Activated T-cell treated with anti-CD3 and anti-CD28 coated beads, Interleukin-2, amount 50 U/mL, for 72 hours (primary cell): ENCODE results near the gene PCLAF. TPM values are rescaled to one million over a fixed set of nuclear protein-coding genes. Genes with fewer than 3 reads are reported as not detected.
A peak's percentile ranks its signal among the peaks of the same experiment; 100 is the strongest.
"Not testable (repeated sequence)": the region's sequence is repeated elsewhere in the genome, so short reads cannot be mapped to it uniquely, and the experiment has no call there.

Source experiments
- ATAC-seq, 2 donors: fragments of 150-1000 bp; cut with Tn5 transposase; replicated peaks in 1 of 2; 2 replicates each; pipeline ENCODE4 v1.10.0; 2021; ENCODE audit warnings: moderate library complexity in 2 of 2, mild to moderate bottlenecking in 1 of 2
- DNase-seq, 2 donors: peaks; one replicate each; pipeline ENCODE4 v3.0.0; 2021 to 2022; ENCODE audit warnings: mixed read lengths in 1 of 2
- H3K27ac Mint-ChIP-seq: one replicate; pipeline ENCODE4 v1.8.0; 2022; ENCODE audit warnings: mild to moderate bottlenecking, moderate library complexity, mixed read lengths
- H3K27me3 Mint-ChIP-seq: one replicate; pipeline ENCODE4 v1.8.0; 2022; ENCODE audit warnings: low read depth, mixed read lengths
- H3K36me3 Mint-ChIP-seq, 2 donors: one replicate each; pipeline ENCODE4 v1.8.0; 2022; ENCODE audit warnings: mixed read lengths in 2 of 2, mild to moderate bottlenecking in 1 of 2; ENCODE audit not compliant: insufficient read depth in 2 of 2
- H3K4me1 Mint-ChIP-seq: one replicate; pipeline ENCODE4 v1.8.0; 2022; ENCODE audit warnings: low read depth, mixed read lengths
- H3K4me3 Mint-ChIP-seq, 2 donors: one replicate each; pipeline ENCODE4 v1.8.0; 2022; ENCODE audit warnings: mild to moderate bottlenecking in 2 of 2, mixed read lengths in 2 of 2, moderate library complexity in 2 of 2
- H3K9me3 Mint-ChIP-seq, 2 donors: one replicate each; pipeline ENCODE4 v1.8.0; 2022; ENCODE audit warnings: mixed read lengths in 2 of 2
- total RNA-seq, 2 donors: library from RNA; stranded (reverse); gene quantifications; one replicate each; pipeline ENCODE4 v1.2.3, GENCODE V29; 2022

Gene PCLAF
- total RNA-seq, 2 donors from 2014 or later = 70.6 to 77.7 TPM

- no peaks in the 10 kb centered on the region for H3K9me3 Mint-ChIP-seq
- peak overlapping the region; percentile 95 for H3K27ac Mint-ChIP-seq
- peaks cover 27% of the 10 kb centered on the region for H3K4me1 Mint-ChIP-seq
- H3K36me3 Mint-ChIP-seq = peaks cover 1% of the 10 kb centered on the region in 2 donors
- DNase-seq = no peak
- no peaks in the 10 kb centered on the region for H3K27me3 Mint-ChIP-seq
- H3K4me3 Mint-ChIP-seq = peak overlapping the region; percentile 97 to 98
- ATAC-seq = no peak
Observed at GRCh38 chr15:64354688-64355344, 26.4 kb downstream of the PCLAF start.

GRCh38 chr15:64351265-64351664 lies 30.0 kb downstream of the PCLAF start:
- ATAC-seq (no peak), DNase-seq (no peak)
- Mint-ChIP-seq H3K4me1 (peaks cover 19% of the 10 kb centered on the region), H3K27ac (no peak overlapping the region), H3K36me3 (peaks cover 1 to 2% of the 10 kb centered on the region in 2 donors), H3K9me3 (no peaks in the 10 kb centered on the region), H3K4me3 (no peak overlapping the region), H3K27me3 (no peaks in the 10 kb centered on the region)

GRCh38 chr15:64349375-64349774 lies 31.9 kb downstream of the PCLAF start:
- Mint-ChIP-seq H3K4me3 (no peak overlapping the region), H3K9me3 (no peaks in the 10 kb centered on the region), H3K4me1 (peaks cover 6% of the 10 kb centered on the region), H3K36me3 (peaks cover 0 to 2% of the 10 kb centered on the region in 2 donors), H3K27me3 (no peaks in the 10 kb centered on the region), H3K27ac (no peak overlapping the region)
- DNase-seq = no peak
- no peak for ATAC-seq

GRCh38 chr15:64348455-64348854 lies 32.8 kb downstream of the PCLAF start:
- ATAC-seq (no peak), DNase-seq (no peak)
- Mint-ChIP-seq H3K27me3 (no peaks in the 10 kb centered on the region), H3K36me3 (peaks cover 0 to 2% of the 10 kb centered on the region in 2 donors), H3K9me3 (no peaks in the 10 kb centered on the region), H3K27ac (no peak overlapping the region), H3K4me1 (peaks cover 6% of the 10 kb centered on the region), H3K4me3 (no peak overlapping the region)

- not testable (repeated sequence) for H3K9me3 Mint-ChIP-seq, H3K4me3 Mint-ChIP-seq, H3K4me1 Mint-ChIP-seq, H3K36me3 Mint-ChIP-seq, DNase-seq, H3K27me3 Mint-ChIP-seq, ATAC-seq, H3K27ac Mint-ChIP-seq
Observed at GRCh38 chr15:64346242-64346641, 35.0 kb downstream of the PCLAF start.

GRCh38 chr15:64344651-64345294 lies 36.5 kb downstream of the PCLAF start:
- Mint-ChIP-seq H3K27ac (no peak overlapping the region), H3K36me3 (peaks cover 0 to 4% of the 10 kb centered on the region in 2 donors), H3K4me3 (no peak overlapping the region), H3K27me3 (no peaks in the 10 kb centered on the region), H3K9me3 (no peaks in the 10 kb centered on the region), H3K4me1 (peaks cover 4% of the 10 kb centered on the region)
- ATAC-seq (no peak), DNase-seq (no peak)

GRCh38 chr15:64343841-64344240 lies 37.4 kb downstream of the PCLAF start:
- DNase-seq = no peak
- no peaks in the 10 kb centered on the region for H3K27me3 Mint-ChIP-seq
- H3K9me3 Mint-ChIP-seq = no peaks in the 10 kb centered on the region
- H3K4me1 Mint-ChIP-seq = peaks cover 4% of the 10 kb centered on the region
- H3K4me3 Mint-ChIP-seq = no peak overlapping the region
- H3K27ac Mint-ChIP-seq = no peak overlapping the region
- peaks cover 0 to 4% of the 10 kb centered on the region in 2 donors for H3K36me3 Mint-ChIP-seq
- ATAC-seq = no peak

- Mint-ChIP-seq H3K4me1 (peaks cover 4% of the 10 kb centered on the region), H3K36me3 (peaks cover 0 to 4% of the 10 kb centered on the region in 2 donors), H3K27me3 (no peaks in the 10 kb centered on the region), H3K27ac (no peak overlapping the region), H3K4me3 (no peak overlapping the region), H3K9me3 (no peaks in the 10 kb centered on the region)
- DNase-seq (no peak), ATAC-seq (no peak)
Observed at GRCh38 chr15:64343222-64343621, 38.0 kb downstream of the PCLAF start.

GRCh38 chr15:64341961-64342360 lies 39.3 kb downstream of the PCLAF start:
- no peak overlapping the region for H3K27ac Mint-ChIP-seq
- ATAC-seq = no peak
- H3K27me3 Mint-ChIP-seq = no peaks in the 10 kb centered on the region
- H3K9me3 Mint-ChIP-seq = no peaks in the 10 kb centered on the region
- H3K4me3 Mint-ChIP-seq = no peak overlapping the region
- H3K4me1 Mint-ChIP-seq = peaks cover 5% of the 10 kb centered on the region
- peaks cover 0 to 2% of the 10 kb centered on the region in 2 donors for H3K36me3 Mint-ChIP-seq
- no peak for DNase-seq

- ATAC-seq (no peak), DNase-seq (no peak)
- H3K36me3 Mint-ChIP-seq = peaks cover 0 to 2% of the 10 kb centered on the region in 2 donors
- H3K27ac Mint-ChIP-seq = no peak overlapping the region
- peaks cover 19% of the 10 kb centered on the region for H3K4me1 Mint-ChIP-seq
- no peaks in the 10 kb centered on the region for H3K9me3 Mint-ChIP-seq
- H3K4me3 Mint-ChIP-seq = no peak overlapping the region
- no peaks in the 10 kb centered on the region for H3K27me3 Mint-ChIP-seq
Observed at GRCh38 chr15:64340355-64340754, 40.9 kb downstream of the PCLAF start.

- Mint-ChIP-seq H3K4me1 (peaks cover 34% of the 10 kb centered on the region), H3K27ac (peak overlapping the region; percentile 21), H3K36me3 (peaks cover 0 to 1% of the 10 kb centered on the region in 2 donors), H3K4me3 (no peak overlapping the region), H3K27me3 (no peaks in the 10 kb centered on the region), H3K9me3 (no peaks in the 10 kb centered on the region)
- ATAC-seq (no peak), DNase-seq (no peak)
Observed at GRCh38 chr15:64337761-64338160, 43.5 kb downstream of the PCLAF start.

- peak overlapping the region in 1 of 2 donors; percentile 58 for H3K4me3 Mint-ChIP-seq
- no peaks in the 10 kb centered on the region for H3K9me3 Mint-ChIP-seq
- H3K4me1 Mint-ChIP-seq = peaks cover 34% of the 10 kb centered on the region
- DNase-seq (peak; percentile 5 to 19), ATAC-seq (peak; percentile 31 to 33)
- no peaks in the 10 kb centered on the region for H3K27me3 Mint-ChIP-seq
- peak overlapping the region; percentile 85 for H3K27ac Mint-ChIP-seq
- H3K36me3 Mint-ChIP-seq = no peaks in the 10 kb centered on the region
Observed at GRCh38 chr15:64333986-64334929, 47.0 kb downstream of the PCLAF start.

- H3K9me3 Mint-ChIP-seq = no peaks in the 10 kb centered on the region
- peaks cover 34% of the 10 kb centered on the region for H3K4me1 Mint-ChIP-seq
- no peaks in the 10 kb centered on the region for H3K27me3 Mint-ChIP-seq
- peak overlapping the region in 1 of 2 donors; percentile 58 for H3K4me3 Mint-ChIP-seq
- peak overlapping the region; percentile 85 for H3K27ac Mint-ChIP-seq
- ATAC-seq (no peak), DNase-seq (no peak)
- H3K36me3 Mint-ChIP-seq = no peaks in the 10 kb centered on the region
Observed at GRCh38 chr15:64333516-64333915, 47.7 kb downstream of the PCLAF start.
